Left ventricle myocardium inferior (tissue), 1 donor: ENCODE measurements around the gene TMEM117. TPM values are rescaled to one million over a fixed set of nuclear protein-coding genes. Genes with fewer than 3 reads are reported as not detected.
"Not testable (repeated sequence)": the region's sequence is repeated elsewhere in the genome, so short reads cannot be mapped to it uniquely, and the experiment has no call there.

Experiments used
- DNase-seq: peaks from one replicate; pipeline ENCODE4 v3.0.0-alpha.2; 2020
- H3K27ac ChIP-seq: fragments of 200-600 bp; replicated peaks from 2 replicates; pipeline ENCODE4 v1.8.0; 2021
- H3K27me3 ChIP-seq: fragments of 200-600 bp; 2 replicates; pipeline ENCODE4 v1.8.0; 2021; ENCODE audit warnings: low read depth
- H3K36me3 ChIP-seq: fragments of 200-600 bp; 2 replicates; pipeline ENCODE4 v1.8.0; 2021
- H3K4me1 ChIP-seq: fragments of 200-600 bp; 2 replicates; pipeline ENCODE4 v1.8.0; 2021
- H3K4me3 ChIP-seq: fragments of 200-600 bp; 2 replicates; pipeline ENCODE4 v1.8.0; 2021; ENCODE audit warnings: mild to moderate bottlenecking, moderate library complexity
- H3K9me3 ChIP-seq: fragments of 200-600 bp; replicated peaks from 2 replicates; pipeline ENCODE4 v1.8.0; 2021
- CTCF ChIP-seq: fragments of 200-600 bp; IDR thresholded peaks from 2 replicates; pipeline ENCODE4 v1.8.0; 2021; ENCODE audit warnings: antibody characterized with exemption, mild to moderate bottlenecking, borderline replicate concordance
- intact Hi-C: fragments of 100-400 bp; cut with micrococcal nuclease; formaldehyde crosslinking; loops from one replicate; pipeline ENCODE4 v1.11.0; 2022
- total RNA-seq: library from RNA; stranded (reverse); fragmentation: NEBNext Ultra II Directional; extraction: Animal tissue kit (Norgen Biotek cat#: 25700); gene quantifications from one replicate; pipeline ENCODE4 v1.2.1, GENCODE V29; 2021
- donor health status: DM: no; HTN: yes; CAD: no; lungs with severe emphysema.

Gene TMEM117
- total RNA-seq, 1 donor from 2014 or later: 6.7 TPM

GRCh38 chr12:44246482-44247105 is 410.7 kb downstream of the TMEM117 start:
- intact Hi-C loops: no loop called here
- no peak for TF ChIP-seq CTCF
- no peaks in the 10 kb centered on the region for H3K36me3 ChIP-seq
- H3K27me3 ChIP-seq: no peaks in the 10 kb centered on the region
- DNase-seq: no peak
- no peak overlapping the region for H3K4me3 ChIP-seq
- no peaks in the 10 kb centered on the region for H3K4me1 ChIP-seq
- H3K9me3 ChIP-seq: peaks cover 14% of the 10 kb centered on the region
- no peak overlapping the region for H3K27ac ChIP-seq

GRCh38 chr12:44247588-44247987 is 411.7 kb downstream of the TMEM117 start:
- H3K27me3 ChIP-seq: no peaks in the 10 kb centered on the region
- no peak overlapping the region for H3K4me3 ChIP-seq
- no peak for DNase-seq
- intact Hi-C loops: no loop called here
- no peaks in the 10 kb centered on the region for H3K4me1 ChIP-seq
- TF ChIP-seq CTCF: no peak
- H3K36me3 ChIP-seq: no peaks in the 10 kb centered on the region
- no peak overlapping the region for H3K27ac ChIP-seq
- H3K9me3 ChIP-seq: peaks cover 14% of the 10 kb centered on the region

- Histone ChIP-seq H3K4me3 (no peak overlapping the region), H3K27me3 (no peaks in the 10 kb centered on the region), H3K27ac (no peak overlapping the region), H3K9me3 (peaks cover 9% of the 10 kb centered on the region), H3K36me3 (no peaks in the 10 kb centered on the region), H3K4me1 (no peaks in the 10 kb centered on the region)
- no peak for DNase-seq
- intact Hi-C loops: no loop called here
- no peak for TF ChIP-seq CTCF
Measured at GRCh38 chr12:44248436-44248835, 412.6 kb downstream of the TMEM117 start.

- H3K4me1 ChIP-seq, H3K36me3 ChIP-seq, H3K4me3 ChIP-seq, H3K27ac ChIP-seq, intact Hi-C loops, DNase-seq, H3K27me3 ChIP-seq, H3K9me3 ChIP-seq: not testable (repeated sequence)
Measured at GRCh38 chr12:44250440-44250839, 414.6 kb downstream of the TMEM117 start.

GRCh38 chr12:44253338-44253856 is 417.5 kb downstream of the TMEM117 start:
- peaks cover 9% of the 10 kb centered on the region for H3K9me3 ChIP-seq
- intact Hi-C loops: no loop called here
- H3K27me3 ChIP-seq: no peaks in the 10 kb centered on the region
- no peaks in the 10 kb centered on the region for H3K4me1 ChIP-seq
- no peak for DNase-seq
- no peaks in the 10 kb centered on the region for H3K36me3 ChIP-seq
- TF ChIP-seq CTCF: no peak
- no peak overlapping the region for H3K27ac ChIP-seq
- H3K4me3 ChIP-seq: no peak overlapping the region

- Histone ChIP-seq H3K27me3 (no peaks in the 10 kb centered on the region), H3K27ac (no peak overlapping the region), H3K4me1 (no peaks in the 10 kb centered on the region), H3K9me3 (no peaks in the 10 kb centered on the region), H3K4me3 (no peak overlapping the region), H3K36me3 (no peaks in the 10 kb centered on the region)
- intact Hi-C loops: no loop called here
- TF ChIP-seq CTCF: no peak
- DNase-seq: no peak
Measured at GRCh38 chr12:44258246-44258645, 422.4 kb downstream of the TMEM117 start.
